Tibial artery (tissue), 4 donors: ENCODE measurements around the gene TAPBPL.

Source experiments
- DNase-seq, 2 donors: peaks; one replicate each; pipeline ENCODE4 v3.0.0-alpha.2; 2019
- H3K27ac ChIP-seq, 2 donors: fragments of 200-600 bp; sonication (generic) in 1 of 2; 1 replicate in 1 of 2; 2 replicates in 1 of 2; pipeline ENCODE4 v1.5.1; 2018 to 2019; ENCODE audit warnings: mild to moderate bottlenecking in 1 of 2
- H3K27me3 ChIP-seq, 2 donors: fragments of 200-600 bp; sonication (generic) in 1 of 2; one replicate each; pipeline versions ENCODE4 v1.5.1 to v1.6.0; 2016 to 2019
- H3K36me3 ChIP-seq, 3 donors: fragments of 200-600 bp; sonication (generic) in 2 of 3; one replicate each; pipeline ENCODE4 v1.5.1; 2016 to 2019; ENCODE audit warnings: mild to moderate bottlenecking in 2 of 3
- H3K4me1 ChIP-seq, 4 donors: fragments of 200-600 bp; sonication (generic) in 2 of 4; 1 replicate in 3 of 4; 2 replicates in 1 of 4; pipeline ENCODE4 v1.5.1; 2016 to 2019
- H3K4me3 ChIP-seq, 2 donors: fragments of 200-600 bp; sonication (generic) in 1 of 2; 1 replicate in 1 of 2; 2 replicates in 1 of 2; pipeline ENCODE4 v1.5.1; 2018 to 2019; ENCODE audit warnings: mild to moderate bottlenecking in 2 of 2
- H3K9me3 ChIP-seq, 3 donors: fragments of 200-600 bp; sonication (generic) in 1 of 3; one replicate each; pipeline ENCODE4 v1.5.1; 2016 to 2019
- intact Hi-C: fragments of 100-400 bp; cut with DNase I; formaldehyde crosslinking; loops from one replicate; pipeline ENCODE4 v1.15.0; 2023; ENCODE audit warnings: low total_unique reads
- TF ChIP-seq, protein P1 (sequence below), 2 experiments: fragments of 200-600 bp in 1 of 2; fragments of 450-650 bp in 1 of 2; IDR thresholded peaks; one replicate each; pipeline ENCODE4 v1.5.1; 2017 to 2019; ENCODE audit warnings: antibody characterized with exemption in 2 of 2, mild to moderate bottlenecking in 1 of 2, moderate library complexity in 1 of 2

TAPBPL gene

DNA sequence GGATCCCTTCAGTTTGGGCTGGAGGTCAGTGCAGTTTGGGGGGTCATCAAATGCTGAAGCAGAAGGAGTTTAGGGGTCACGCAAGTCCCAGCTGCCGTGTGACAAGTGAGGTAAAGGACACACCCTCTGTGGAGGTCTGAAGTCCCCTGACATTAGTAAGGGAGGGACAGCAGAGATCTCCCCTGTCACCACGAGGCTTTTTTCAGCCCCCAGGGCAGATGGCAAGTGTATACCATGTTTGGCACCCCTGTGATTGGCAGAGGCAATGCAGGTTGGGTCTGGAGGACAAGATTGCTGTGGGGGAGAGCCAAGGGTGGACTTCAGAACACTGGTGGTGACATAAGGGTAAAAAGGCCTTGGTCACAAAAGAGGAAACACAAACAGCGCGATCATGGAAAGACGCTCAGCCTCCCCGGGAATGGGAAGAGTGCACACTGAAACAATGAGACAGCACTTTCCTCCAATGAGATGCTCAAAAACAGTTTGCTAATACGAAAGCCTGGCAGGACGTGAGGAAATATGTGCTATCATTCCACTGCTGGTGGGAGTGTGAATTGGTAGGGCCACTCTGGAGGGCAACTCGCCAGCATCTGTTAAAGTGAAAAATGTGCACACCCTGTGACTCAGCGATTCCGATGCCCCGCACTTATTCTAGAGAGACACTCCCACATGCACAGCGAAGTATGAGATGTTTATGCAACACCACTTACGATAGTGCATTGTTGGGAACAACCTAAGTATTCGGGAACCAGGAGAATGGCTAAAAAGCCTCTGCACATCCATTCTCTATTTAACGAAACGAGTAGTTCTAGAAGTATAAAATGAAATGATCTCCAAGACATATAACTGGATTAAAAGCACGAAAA lies 21.5 kb upstream of the TAPBPL start:
- Histone ChIP-seq H3K9me3 (no peaks in the 10 kb centered on the region), H3K36me3 (no peaks in the 10 kb centered on the region), H3K4me3 (peak overlapping the region; percentile 30 to 47), H3K27ac (peak overlapping the region; percentile 80 to 83), H3K27me3 (no peaks in the 10 kb centered on the region), H3K4me1 (peaks cover 0 to 18% (median 12%) of the 10 kb centered on the region in 4 donors)
- TF ChIP-seq, protein P1, sequence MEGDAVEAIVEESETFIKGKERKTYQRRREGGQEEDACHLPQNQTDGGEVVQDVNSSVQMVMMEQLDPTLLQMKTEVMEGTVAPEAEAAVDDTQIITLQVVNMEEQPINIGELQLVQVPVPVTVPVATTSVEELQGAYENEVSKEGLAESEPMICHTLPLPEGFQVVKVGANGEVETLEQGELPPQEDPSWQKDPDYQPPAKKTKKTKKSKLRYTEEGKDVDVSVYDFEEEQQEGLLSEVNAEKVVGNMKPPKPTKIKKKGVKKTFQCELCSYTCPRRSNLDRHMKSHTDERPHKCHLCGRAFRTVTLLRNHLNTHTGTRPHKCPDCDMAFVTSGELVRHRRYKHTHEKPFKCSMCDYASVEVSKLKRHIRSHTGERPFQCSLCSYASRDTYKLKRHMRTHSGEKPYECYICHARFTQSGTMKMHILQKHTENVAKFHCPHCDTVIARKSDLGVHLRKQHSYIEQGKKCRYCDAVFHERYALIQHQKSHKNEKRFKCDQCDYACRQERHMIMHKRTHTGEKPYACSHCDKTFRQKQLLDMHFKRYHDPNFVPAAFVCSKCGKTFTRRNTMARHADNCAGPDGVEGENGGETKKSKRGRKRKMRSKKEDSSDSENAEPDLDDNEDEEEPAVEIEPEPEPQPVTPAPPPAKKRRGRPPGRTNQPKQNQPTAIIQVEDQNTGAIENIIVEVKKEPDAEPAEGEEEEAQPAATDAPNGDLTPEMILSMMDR (IDR thresholded peaks at IDR 0.05), result peak in 1 of 2 experiments; percentile 18
- DNase-seq, result peak; percentile 92
- intact Hi-C loops, result no loop called here

DNA sequence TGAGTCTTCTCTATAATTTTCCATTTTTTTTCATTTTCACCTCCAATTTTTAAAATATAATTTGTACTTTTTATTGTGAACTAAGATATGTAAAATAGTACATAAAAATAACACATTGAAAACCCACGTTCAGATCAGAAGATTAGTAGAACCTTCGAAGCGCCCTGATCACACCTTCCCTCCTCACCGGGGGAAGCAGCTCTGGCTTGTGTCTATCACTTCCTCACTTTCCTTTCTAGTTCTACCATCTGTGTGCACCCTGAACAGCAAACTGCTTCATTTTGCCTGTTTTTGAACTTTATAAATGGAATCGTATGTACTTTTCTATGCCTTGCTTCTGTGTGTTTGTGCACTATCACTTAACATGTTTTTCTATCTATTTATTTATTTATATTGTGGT lies 18.9 kb upstream of the TAPBPL start:
- no peak overlapping the region for H3K27ac ChIP-seq
- H3K27me3 ChIP-seq, result no peaks in the 10 kb centered on the region
- peaks cover 0 to 18% (median 12%) of the 10 kb centered on the region in 4 donors for H3K4me1 ChIP-seq
- intact Hi-C loops, result no loop called here
- H3K4me3 ChIP-seq, result no peak overlapping the region
- peak in 1 of 2 donors; percentile 9 for DNase-seq
- H3K9me3 ChIP-seq, result no peaks in the 10 kb centered on the region
- TF ChIP-seq, protein P1 (IDR thresholded peaks at IDR 0.05), result no peak
- no peaks in the 10 kb centered on the region for H3K36me3 ChIP-seq

DNA sequence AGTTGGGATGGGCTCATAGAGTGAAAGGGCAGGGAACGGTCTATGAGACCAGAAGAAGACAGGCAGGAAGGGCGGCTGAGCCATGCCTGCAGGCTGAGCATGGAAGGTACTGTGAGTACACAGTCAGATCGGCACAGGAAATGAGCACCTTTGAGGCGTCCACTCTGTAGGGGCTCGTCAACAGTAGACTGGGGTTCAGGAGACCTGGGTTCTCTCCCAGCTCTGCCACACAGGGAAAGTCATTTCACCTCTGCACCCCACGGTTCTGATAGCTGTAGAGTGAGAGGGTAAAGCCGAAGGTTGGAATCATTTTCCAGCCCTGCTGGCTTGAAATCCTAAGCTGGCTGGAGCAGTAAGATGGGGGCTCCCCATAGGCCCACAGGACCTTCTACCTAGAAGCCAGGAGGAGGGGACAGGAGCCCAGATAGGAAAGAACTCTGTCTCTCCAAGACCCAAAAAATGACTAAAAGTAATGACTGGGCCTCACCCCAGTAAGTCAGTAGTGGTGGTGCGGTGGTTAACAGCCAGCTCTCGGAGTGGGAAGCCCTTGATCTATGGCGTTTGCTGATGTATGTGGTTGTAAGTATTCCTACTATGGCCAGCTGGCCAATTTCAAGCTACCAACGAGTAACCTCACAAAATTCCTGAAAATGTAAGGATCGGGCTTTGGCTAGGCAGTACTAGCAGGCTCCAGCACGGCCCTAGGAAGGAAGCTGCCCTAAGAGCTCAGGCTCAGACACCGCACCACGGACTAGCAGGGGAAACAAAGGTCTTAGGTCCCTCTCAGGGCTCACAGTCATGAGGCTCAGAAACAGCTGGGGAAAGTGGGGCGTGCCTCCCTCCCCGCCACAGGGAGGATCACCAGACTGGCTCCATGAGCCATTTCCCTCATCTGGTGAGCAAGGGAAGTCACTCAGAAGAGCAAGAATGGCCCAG lies 17.4 kb upstream of the TAPBPL start:
- DNase-seq, result peak in 1 of 2 donors; percentile 35
- peaks cover 0 to 10% (median 8%) of the 10 kb centered on the region in 3 donors for H3K36me3 ChIP-seq
- TF ChIP-seq, protein P1 (IDR thresholded peaks at IDR 0.05), result no peak
- intact Hi-C loops, result no loop called here
- H3K27ac ChIP-seq, result no peak overlapping the region
- H3K4me3 ChIP-seq, result no peak overlapping the region
- no peaks in the 10 kb centered on the region for H3K9me3 ChIP-seq
- no peaks in the 10 kb centered on the region for H3K27me3 ChIP-seq
- H3K4me1 ChIP-seq, result peaks cover 0 to 18% (median 12%) of the 10 kb centered on the region in 4 donors

DNA sequence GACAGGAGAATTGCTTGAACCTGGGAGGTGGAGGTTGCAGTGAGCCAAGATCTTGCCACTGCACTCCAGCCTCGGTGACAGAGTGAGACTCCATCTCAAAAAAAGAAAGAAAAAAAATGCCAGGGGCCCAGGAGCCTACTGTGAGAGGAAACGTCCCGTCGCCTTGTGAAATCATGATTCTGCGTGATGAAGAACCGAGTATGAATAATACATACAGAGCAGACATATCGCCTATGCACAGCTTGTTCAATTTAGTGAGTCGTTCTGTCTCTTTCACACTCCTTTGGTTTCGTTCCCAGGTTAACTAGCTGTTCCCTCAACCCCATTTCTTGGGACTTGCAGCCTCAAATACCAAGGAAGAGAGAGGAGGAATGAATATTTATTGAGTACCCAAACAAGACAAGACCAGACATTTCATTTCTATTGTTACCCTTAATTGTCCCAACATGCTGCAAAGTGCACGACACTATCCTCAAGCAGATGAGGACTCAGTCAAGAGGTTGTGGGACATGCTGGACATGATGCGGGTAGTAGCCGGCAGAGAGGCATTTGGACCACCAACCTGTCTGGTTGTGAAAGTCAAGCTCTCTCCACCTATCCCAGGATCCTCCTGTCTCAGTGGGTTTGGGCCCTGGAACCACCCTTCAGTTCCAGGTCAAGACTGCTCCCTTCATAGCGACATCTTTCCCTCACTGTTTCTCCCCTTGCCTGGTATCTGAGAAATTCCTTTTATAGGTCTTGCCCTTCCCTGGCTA lies 15.7 kb upstream of the TAPBPL start:
- Histone ChIP-seq H3K27me3 (no peaks in the 10 kb centered on the region), H3K4me1 (peaks cover 0 to 5% (median 3%) of the 10 kb centered on the region in 4 donors), H3K9me3 (no peaks in the 10 kb centered on the region), H3K27ac (no peak overlapping the region), H3K36me3 (peaks cover 0 to 24% (median 8%) of the 10 kb centered on the region in 3 donors), H3K4me3 (no peak overlapping the region)
- TF ChIP-seq, protein P1 (IDR thresholded peaks at IDR 0.05), result no peak
- intact Hi-C loops, result no loop called here
- DNase-seq, result peak in 1 of 2 donors; percentile 24

DNA sequence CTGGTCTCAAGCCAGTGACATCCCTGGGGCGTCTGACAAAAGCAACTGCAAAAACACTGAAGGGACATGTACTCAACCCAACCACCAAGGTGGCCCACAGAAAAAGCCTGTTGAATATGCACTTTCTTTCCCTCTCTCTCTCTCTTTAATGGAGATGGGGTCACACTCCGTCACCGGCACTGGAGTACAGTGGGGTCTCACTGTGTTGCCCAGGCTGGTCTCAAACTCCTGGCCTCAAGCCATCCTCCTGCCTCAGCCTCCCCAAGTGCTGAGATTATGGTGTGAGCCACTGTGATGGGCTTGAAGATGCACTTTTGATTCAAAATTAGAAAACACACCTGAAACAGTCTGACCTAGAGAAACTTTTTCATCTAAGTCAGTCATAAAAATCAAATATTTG lies 14.3 kb upstream of the TAPBPL start:
- H3K27ac ChIP-seq, result no peak overlapping the region
- TF ChIP-seq, protein P1 (IDR thresholded peaks at IDR 0.05), result no peak
- no peak overlapping the region for H3K4me3 ChIP-seq
- H3K27me3 ChIP-seq, result no peaks in the 10 kb centered on the region
- peaks cover 0 to 30% (median 8%) of the 10 kb centered on the region in 3 donors for H3K36me3 ChIP-seq
- H3K4me1 ChIP-seq, result no peaks in the 10 kb centered on the region
- DNase-seq, result no peak
- intact Hi-C loops, result no loop called here
- H3K9me3 ChIP-seq, result no peaks in the 10 kb centered on the region
